HL-60 (cell line): ENCODE data around the gene ATP4A.

Source experiments
- POLR2AphosphoS5 ChIP-seq: IDR thresholded peaks from 2 replicates; pipeline ENCODE4 v1.6.1; 2012; ENCODE audit warnings: low read depth
- TF ChIP-seq, protein P1 (sequence below): IDR thresholded peaks from one replicate; pipeline ENCODE4 v1.5.1; 2011; ENCODE audit warnings: low read length, control low read depth, inconsistent platforms; ENCODE audit not compliant: insufficient read depth

GRCh38 chr19:35509018-35509652 lies 54.3 kb downstream of the ATP4A start:
- TF ChIP-seq, protein P1, sequence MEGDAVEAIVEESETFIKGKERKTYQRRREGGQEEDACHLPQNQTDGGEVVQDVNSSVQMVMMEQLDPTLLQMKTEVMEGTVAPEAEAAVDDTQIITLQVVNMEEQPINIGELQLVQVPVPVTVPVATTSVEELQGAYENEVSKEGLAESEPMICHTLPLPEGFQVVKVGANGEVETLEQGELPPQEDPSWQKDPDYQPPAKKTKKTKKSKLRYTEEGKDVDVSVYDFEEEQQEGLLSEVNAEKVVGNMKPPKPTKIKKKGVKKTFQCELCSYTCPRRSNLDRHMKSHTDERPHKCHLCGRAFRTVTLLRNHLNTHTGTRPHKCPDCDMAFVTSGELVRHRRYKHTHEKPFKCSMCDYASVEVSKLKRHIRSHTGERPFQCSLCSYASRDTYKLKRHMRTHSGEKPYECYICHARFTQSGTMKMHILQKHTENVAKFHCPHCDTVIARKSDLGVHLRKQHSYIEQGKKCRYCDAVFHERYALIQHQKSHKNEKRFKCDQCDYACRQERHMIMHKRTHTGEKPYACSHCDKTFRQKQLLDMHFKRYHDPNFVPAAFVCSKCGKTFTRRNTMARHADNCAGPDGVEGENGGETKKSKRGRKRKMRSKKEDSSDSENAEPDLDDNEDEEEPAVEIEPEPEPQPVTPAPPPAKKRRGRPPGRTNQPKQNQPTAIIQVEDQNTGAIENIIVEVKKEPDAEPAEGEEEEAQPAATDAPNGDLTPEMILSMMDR: no peak
- no peak for TF ChIP-seq POLR2AphosphoS5
